GM12878 (cell line): ENCODE results near the gene THAP4. TPM values are rescaled to one million over a fixed set of nuclear protein-coding genes. Genes with fewer than 3 reads are reported as not detected.

Experiments used
- ATAC-seq: fragments of 200-7000 bp; cut with Tn5 transposase; 3 replicates; pipeline ENCODE4 v1.9.1; 2020; ENCODE audit warnings: mild to moderate bottlenecking, moderate library complexity
- BruUV-seq: library from RNA; stranded (reverse); fragments of 400-500 nt; replicated peaks from 2 replicates; lab custom pipeline; 2021; lab: Mats Ljungman, UMichigan
- CTCF ChIA-PET: fragments of 300-600 bp; sonication (Branson Sonifier 250); formaldehyde crosslinking; extraction: SDS; loops from one replicate; lab custom pipeline; 2021; ENCODE audit warnings: inconsistent platforms; lab: Yijun Ruan, JAX
- POLR2A ChIA-PET: fragments of 350-600 bp; formaldehyde crosslinking; extraction: SDS; loops from one replicate; lab custom pipeline; 2021; ENCODE audit warnings: inconsistent platforms; lab: Charles Lee
- RAD21 ChIA-PET: fragments of 300-600 bp; sonication (Branson Sonifier 250); formaldehyde crosslinking; loops from one replicate; lab custom pipeline; 2023; ENCODE audit warnings: antibody characterized with exemption; ENCODE audit not compliant: unreplicated experiment; lab: Charles Lee
- SMC1A ChIA-PET: fragments of 300-600 bp; sonication (Branson Sonifier 250); formaldehyde crosslinking; loops from one replicate; lab custom pipeline; 2023; ENCODE audit not compliant: unreplicated experiment, uncharacterized antibody; lab: Charles Lee
- DNase-seq: peaks from one replicate; pipeline ENCODE4 v3.0.0-alpha.2; 2011; ENCODE audit warnings: low read depth, low spot score
- FAIRE-seq: peaks from 3 replicates; lab custom pipeline; 2011; peaks lifted over from hg19 to GRCh38; lab: Jason Lieb, UNC
- H2AFZ ChIP-seq: 2 replicates; pipeline ENCODE4 v1.6.0; 2011; ENCODE audit warnings: low read depth, low read length, control low read depth; ENCODE audit not compliant: control insufficient read depth
- H3K27ac ChIP-seq: 2 replicates; pipeline ENCODE4 v1.5.1; 2011; ENCODE audit warnings: control low read depth; ENCODE audit not compliant: control insufficient read depth, insufficient read depth
- H3K27me3 ChIP-seq, 2 experiments: replicated peaks in 1 of 2; 2 replicates each; pipeline versions ENCODE4 v1.6.0 to v1.6.1; 2011; ENCODE audit warnings: low read length in 1 of 2; ENCODE audit not compliant: control insufficient read depth in 2 of 2, insufficient read depth in 2 of 2
- H3K36me3 ChIP-seq, 2 experiments: 2 replicates each; pipeline ENCODE4 v1.5.1; 2011; ENCODE audit warnings: low read length in 1 of 2; ENCODE audit not compliant: control insufficient read depth in 2 of 2, insufficient read depth in 2 of 2
- H3K4me1 ChIP-seq: 2 replicates; pipeline ENCODE4 v1.6.1; 2011; ENCODE audit warnings: mild to moderate bottlenecking, low read length, moderate library complexity, mixed read lengths; ENCODE audit not compliant: control insufficient read depth, insufficient read depth
- H3K4me2 ChIP-seq: 2 replicates; pipeline ENCODE4 v1.6.0; 2011; ENCODE audit warnings: control low read depth; ENCODE audit not compliant: control insufficient read depth, insufficient read depth
- H3K4me3 ChIP-seq: fragments of 200-600 bp; sonication (generic); 2 replicates; pipeline ENCODE4 v1.5.1; 2016
- H3K79me2 ChIP-seq: 2 replicates; pipeline ENCODE4 v1.6.0; 2011; ENCODE audit warnings: low read length; ENCODE audit not compliant: control insufficient read depth, insufficient read depth
- H3K9ac ChIP-seq: 2 replicates; pipeline ENCODE4 v1.8.0; 2011; ENCODE audit warnings: low read length, control low read depth, mixed read lengths; ENCODE audit not compliant: control insufficient read depth, insufficient read depth
- H3K9me3 ChIP-seq: replicated peaks from 3 replicates; pipeline ENCODE4 v1.5.1; 2011; ENCODE audit warnings: mild to moderate bottlenecking, low read length; ENCODE audit not compliant: control insufficient read depth, insufficient read depth
- H4K20me1 ChIP-seq: 2 replicates; pipeline ENCODE4 v1.6.0; 2011; ENCODE audit not compliant: control insufficient read depth, insufficient read depth
- BMI1 ChIP-seq: fragments of 450-650 bp; IDR thresholded peaks from 2 replicates; pipeline ENCODE4 v1.6.1; 2016; ENCODE audit warnings: mild to moderate bottlenecking, moderate library complexity, borderline replicate concordance
- POLR2AphosphoS5 ChIP-seq: IDR thresholded peaks from 2 replicates; pipeline ENCODE4 v1.6.1; 2011; ENCODE audit warnings: mild to moderate bottlenecking, low read length, inconsistent platforms
- ZNF24 ChIP-seq: fragments of 450-650 bp; IDR thresholded peaks from 2 replicates; pipeline ENCODE4 v1.6.1; 2017; ENCODE audit warnings: antibody characterized with exemption, mild to moderate bottlenecking
- ZNF622 ChIP-seq: fragments of 450-650 bp; IDR thresholded peaks from 2 replicates; pipeline ENCODE4 v1.6.1; 2017; ENCODE audit warnings: mild to moderate bottlenecking, inconsistent platforms
- WGBS: methylation state at CpG from one replicate; pipeline ENCODE4 v1.1.6; 2016; ENCODE audit warnings: low lambda C conversion rate; ENCODE audit not compliant: insufficient replicate concordance, insufficient coverage; ENCODE audit errors: missing lambda C conversion rate; 5-methylcytosine and 5-hydroxymethylcytosine counted together
- in situ Hi-C: fragments of 300-500 bp; cut with MboI; formaldehyde crosslinking; loops from 9 replicates; pipeline ENCODE4 v1.14.3; 2018; ENCODE audit warnings: mixed read lengths
- intact Hi-C: fragments of 100-400 bp; cut with micrococcal nuclease; formaldehyde crosslinking; loops from one replicate; pipeline ENCODE4 v1.14.2; 2022; ENCODE audit not compliant: unreplicated experiment
- polyA plus RNA-seq, 11 experiments: library from polyadenylated mRNA; depleted of rRNA in 4 of 11; unstranded in 6 of 11; stranded (reverse) in 5 of 11; fragments of >200 nt; fragmentation: Nextera tagmentation in 4 of 11; fragmentation: Illumina TruSeq in 1 of 11; extraction: Ambion mirVana in 4 of 11; extraction: Trizol in 1 of 11; gene quantifications; 1 replicate in 1 of 11; 2 replicates in 10 of 11; pipeline versions ENCODE4 v1.2.1 to v1.2.3, GENCODE V29; 2011 to 2016; ENCODE audit warnings: inconsistent platforms in 2 of 11, missing spikeins in 2 of 11, low read depth in 1 of 11
- total RNA-seq, 4 experiments: library from RNA; depleted of rRNA in 3 of 4; stranded (reverse); fragments of >200 nt in 3 of 4; fragmentation: Illumina TruSeq in 1 of 4; extraction: Trizol in 1 of 4; gene quantifications; 2 replicates each; pipeline versions ENCODE4 v1.2.1 to v1.2.3, GENCODE V29; 2013 to 2021
- TF ChIP-seq, protein P1 (sequence below): IDR thresholded peaks from 2 replicates; pipeline ENCODE4 v1.6.1; 2011; ENCODE audit warnings: borderline replicate concordance, low read depth, mild to moderate bottlenecking, moderate library complexity, low read length; ENCODE audit not compliant: insufficient read depth, poor library complexity, severe bottlenecking
- TF ChIP-seq, protein P2 (sequence below), 3 experiments: IDR thresholded peaks in 2 of 3; conservative IDR thresholded peaks in 1 of 3; 2 replicates each; pipeline ENCODE4 v1.5.1; 2011; ENCODE audit warnings: low read depth in 3 of 3, low read length in 3 of 3, mild to moderate bottlenecking in 3 of 3, control low read depth in 2 of 3, moderate library complexity in 2 of 3, inconsistent platforms in 1 of 3, mixed read lengths in 1 of 3; ENCODE audit not compliant: control insufficient read depth in 2 of 3, insufficient read depth in 1 of 3; ENCODE audit errors: extremely low read depth in 1 of 3

Gene THAP4
- total and polyA plus RNA-seq, 10 of the 15 experiments (the other 5 are each of a cell fraction or from before 2014, with no cell fraction given): 12.9 to 67.7 (median 44.5) TPM

DNA sequence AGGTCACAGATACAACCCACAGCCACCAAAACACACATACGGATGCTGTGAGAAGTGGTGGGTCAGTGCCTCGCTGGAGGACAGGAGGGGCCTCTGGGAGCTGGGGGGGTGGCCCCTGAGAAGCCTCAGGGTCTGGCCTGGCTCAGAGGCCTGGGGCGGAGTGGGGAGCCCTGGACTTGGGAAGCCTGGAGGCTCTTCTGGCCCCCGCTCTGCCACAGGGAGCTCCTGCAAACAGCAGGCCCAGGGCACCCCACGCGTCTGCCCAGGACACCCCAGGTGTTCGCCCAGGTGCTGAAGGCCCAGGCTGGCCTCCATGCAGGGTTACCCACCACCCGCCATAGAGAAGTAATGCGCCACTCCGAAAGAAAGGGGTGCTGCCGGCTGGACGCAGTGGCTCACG is 25.9 kb downstream of the THAP4 start:
- H3K4me1 ChIP-seq: no peaks in the 10 kb centered on the region
- CTCF ChIA-PET: interaction anchor here (1.0 to 1.5 kb wide), 2 partner anchors 12 to 220 kb away, joined by 3 to 7 read pairs; no protein-coding TSS in a partner anchor
- no peaks in the 10 kb centered on the region for H3K27me3 ChIP-seq
- peak overlapping the region; percentile 91; the same call in 1 of the 2 replicates for H3K4me2 ChIP-seq
- SMC1A ChIA-PET: no interaction called here
- intact Hi-C loops: loop anchor here (5.0 to 10.0 kb wide), 2 partner anchors 104 to 256 kb away; partner anchors contain the start of genes FARP2 and STK25
- H3K36me3 ChIP-seq: peaks cover 6 to 16% of the 10 kb centered on the region in 2 experiments; a peak in 2 of 4 replicates
- no peaks in the 10 kb centered on the region for H3K9me3 ChIP-seq
- FAIRE-seq (no peak), ATAC-seq (no peak), DNase-seq (no peak)
- BruUV-seq: no TSS peak
- H2AFZ ChIP-seq: no peak overlapping the region
- H3K9ac ChIP-seq: no peak overlapping the region
- H3K4me3 ChIP-seq: no peak overlapping the region
- WGBS: 95% methylated on average over 12 of the region's 13 CpGs
- POLR2A ChIA-PET: interaction anchor here (1.3 kb wide), 1 partner anchor 27 kb away, joined by 3 read pairs; no protein-coding TSS in a partner anchor
- RAD21 ChIA-PET: no interaction called here
- in situ Hi-C loops: no loop called here
- TF ChIP-seq ZNF622 (no peak), ZNF24 (no peak), BMI1 (no peak), POLR2AphosphoS5 (no peak)
- TF ChIP-seq, protein P1, sequence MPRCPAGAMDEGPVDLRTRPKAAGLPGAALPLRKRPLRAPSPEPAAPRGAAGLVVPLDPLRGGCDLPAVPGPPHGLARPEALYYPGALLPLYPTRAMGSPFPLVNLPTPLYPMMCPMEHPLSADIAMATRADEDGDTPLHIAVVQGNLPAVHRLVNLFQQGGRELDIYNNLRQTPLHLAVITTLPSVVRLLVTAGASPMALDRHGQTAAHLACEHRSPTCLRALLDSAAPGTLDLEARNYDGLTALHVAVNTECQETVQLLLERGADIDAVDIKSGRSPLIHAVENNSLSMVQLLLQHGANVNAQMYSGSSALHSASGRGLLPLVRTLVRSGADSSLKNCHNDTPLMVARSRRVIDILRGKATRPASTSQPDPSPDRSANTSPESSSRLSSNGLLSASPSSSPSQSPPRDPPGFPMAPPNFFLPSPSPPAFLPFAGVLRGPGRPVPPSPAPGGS: no peak
- TF ChIP-seq, protein P2, sequence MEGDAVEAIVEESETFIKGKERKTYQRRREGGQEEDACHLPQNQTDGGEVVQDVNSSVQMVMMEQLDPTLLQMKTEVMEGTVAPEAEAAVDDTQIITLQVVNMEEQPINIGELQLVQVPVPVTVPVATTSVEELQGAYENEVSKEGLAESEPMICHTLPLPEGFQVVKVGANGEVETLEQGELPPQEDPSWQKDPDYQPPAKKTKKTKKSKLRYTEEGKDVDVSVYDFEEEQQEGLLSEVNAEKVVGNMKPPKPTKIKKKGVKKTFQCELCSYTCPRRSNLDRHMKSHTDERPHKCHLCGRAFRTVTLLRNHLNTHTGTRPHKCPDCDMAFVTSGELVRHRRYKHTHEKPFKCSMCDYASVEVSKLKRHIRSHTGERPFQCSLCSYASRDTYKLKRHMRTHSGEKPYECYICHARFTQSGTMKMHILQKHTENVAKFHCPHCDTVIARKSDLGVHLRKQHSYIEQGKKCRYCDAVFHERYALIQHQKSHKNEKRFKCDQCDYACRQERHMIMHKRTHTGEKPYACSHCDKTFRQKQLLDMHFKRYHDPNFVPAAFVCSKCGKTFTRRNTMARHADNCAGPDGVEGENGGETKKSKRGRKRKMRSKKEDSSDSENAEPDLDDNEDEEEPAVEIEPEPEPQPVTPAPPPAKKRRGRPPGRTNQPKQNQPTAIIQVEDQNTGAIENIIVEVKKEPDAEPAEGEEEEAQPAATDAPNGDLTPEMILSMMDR (IDR thresholded peaks at IDR 0.05 in 2 of 3, conservative IDR thresholded peaks at IDR 0.05 in 1 of 3; ENCODE audit: control insufficient read depth in 2 of 3, extremely low read depth in 1 of 3, insufficient read depth in 1 of 3, low read depth in 3 of 3, low read length in 3 of 3): no peak
- no peak overlapping the region for H3K27ac ChIP-seq
- no peaks in the 10 kb centered on the region for H4K20me1 ChIP-seq
- H3K79me2 ChIP-seq: peaks cover 8% of the 10 kb centered on the region
